GM18907 (cell line): ENCODE data around the gene MTX3.

Experiments
- ATAC-seq: cut with Tn5 transposase; IDR thresholded peaks from one replicate; pipeline ENCODE4 v1.9.1; 2021; ENCODE audit warnings: mild to moderate bottlenecking, moderate library complexity; ENCODE audit not compliant: unreplicated experiment

MTX3 gene

GRCh38 chr5:79990598-79991507 is at the start of gene MTX3:
TSS of gene MTX3 (minus strand) at chr5:79991262. CDS start at chr5:79991238, 24 bp downstream.
- ATAC-seq: peak; percentile 92

GRCh38 chr5:80039650-80040049 is 48.6 kb upstream of the MTX3 start:
- no peak for ATAC-seq

GRCh38 chr5:80037366-80037765 is 46.3 kb upstream of the MTX3 start:
- ATAC-seq: no peak

GRCh38 chr5:80036615-80037014 is 45.6 kb upstream of the MTX3 start:
- no peak for ATAC-seq

- ATAC-seq: no peak
Measured at GRCh38 chr5:80035839-80036238, 44.8 kb upstream of the MTX3 start.

GRCh38 chr5:80034962-80035821 is 44.1 kb upstream of the MTX3 start, which contains the start of gene THBS4:
TSS of gene THBS4 (plus strand) at chr5:80035348. CDS start at chr5:80035538, 190 bp downstream.
- ATAC-seq: no peak

GRCh38 chr5:80034559-80034958 is 43.5 kb upstream of the MTX3 start:
- no peak for ATAC-seq

- ATAC-seq: no peak
Measured at GRCh38 chr5:80033513-80033912, 42.5 kb upstream of the MTX3 start.

GRCh38 chr5:80031109-80031508 is 40.0 kb upstream of the MTX3 start:
- no peak for ATAC-seq

GRCh38 chr5:80026841-80027240 is 35.8 kb upstream of the MTX3 start:
- no peak for ATAC-seq

- ATAC-seq: no peak
Measured at GRCh38 chr5:80025069-80025468, 34.0 kb upstream of the MTX3 start.

- no peak for ATAC-seq
Measured at GRCh38 chr5:80010754-80011392, 19.8 kb upstream of the MTX3 start.

GRCh38 chr5:80008995-80009765 is 18.1 kb upstream of the MTX3 start:
- ATAC-seq: no peak

GRCh38 chr5:80002677-80003076 is 11.6 kb upstream of the MTX3 start:
- no peak for ATAC-seq

GRCh38 chr5:79999722-80000121 is 8.7 kb upstream of the MTX3 start:
- no peak for ATAC-seq

- ATAC-seq: no peak
Measured at GRCh38 chr5:79992891-79993657, 2.0 kb upstream of the MTX3 start.

GRCh38 chr5:79990205-79990597 is 861 bp downstream of the MTX3 start:
- ATAC-seq: peak; percentile 42

- ATAC-seq: no peak
Measured at GRCh38 chr5:79986260-79986659, 4.8 kb downstream of the MTX3 start.

GRCh38 chr5:79985288-79985687 is 5.8 kb downstream of the MTX3 start:
- ATAC-seq: no peak

GRCh38 chr5:79984363-79984762 is 6.7 kb downstream of the MTX3 start:
- ATAC-seq: no peak
